GM21423 (cell line): Measurements from ENCODE around the gene PPP1R2.

Source experiments
- ATAC-seq: cut with Tn5 transposase; IDR thresholded peaks from one replicate; pipeline ENCODE4 v1.9.1; 2021; ENCODE audit warnings: mild to moderate bottlenecking, moderate library complexity; ENCODE audit not compliant: unreplicated experiment

The PPP1R2 gene

GRCh38 chr3:195466251-195466650, 76.9 kb downstream of the PPP1R2 start:
- ATAC-seq: no peak
